ENCODE measurements around the gene BAX. TPM values are rescaled to one million over a fixed set of nuclear protein-coding genes. Genes with fewer than 3 reads are reported as not detected.
"Not testable (repeated sequence)": the region's sequence is repeated elsewhere in the genome, so short reads cannot be mapped to it uniquely, and the experiment has no call there.

The BAX gene
- total RNA-seq, 5 donors from 2014 or later (not counting 1 experiment from before 2014, with no cell fraction given) = 76.6 to 201 (median 183) TPM

DNA sequence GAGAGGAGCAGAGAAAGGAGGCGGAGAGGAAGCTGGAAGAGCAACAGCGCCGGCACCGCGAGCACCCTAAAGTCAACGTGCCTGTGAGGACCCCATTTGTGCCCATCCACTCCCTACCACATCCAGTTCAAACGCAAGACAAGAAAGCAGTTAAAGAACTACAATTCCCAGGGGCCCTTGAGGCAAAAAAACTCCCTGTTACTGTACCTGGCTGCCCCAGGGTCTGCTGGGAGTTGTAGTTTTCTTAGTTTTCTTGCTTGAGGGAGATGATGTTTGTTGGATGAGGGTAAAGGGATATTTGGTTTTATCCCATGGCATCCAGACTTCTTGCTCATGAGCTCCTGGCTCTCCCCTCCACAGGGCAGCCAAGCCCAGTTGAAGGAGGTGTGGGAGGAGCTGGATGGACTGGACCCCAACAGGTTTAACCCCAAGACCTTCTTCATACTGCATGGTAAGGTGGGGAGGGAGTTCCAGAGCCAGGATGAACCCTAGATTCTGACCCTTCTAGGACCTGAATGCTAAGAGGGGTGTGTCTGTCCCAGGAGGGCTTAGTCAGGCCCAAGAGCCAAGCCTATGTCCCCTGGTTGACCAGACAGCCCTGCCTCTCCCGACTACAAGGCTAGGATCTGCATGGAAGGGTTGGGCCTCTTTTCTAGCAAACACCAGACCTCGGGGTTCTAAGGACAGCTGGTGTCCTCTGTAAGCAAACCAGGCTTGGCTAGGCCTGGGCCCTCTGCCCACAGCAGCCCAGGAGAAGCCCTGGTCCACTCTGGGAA, 41.4 kb upstream of the BAX start:
- no peak overlapping the region for H3K27ac Mint-ChIP-seq

DNA sequence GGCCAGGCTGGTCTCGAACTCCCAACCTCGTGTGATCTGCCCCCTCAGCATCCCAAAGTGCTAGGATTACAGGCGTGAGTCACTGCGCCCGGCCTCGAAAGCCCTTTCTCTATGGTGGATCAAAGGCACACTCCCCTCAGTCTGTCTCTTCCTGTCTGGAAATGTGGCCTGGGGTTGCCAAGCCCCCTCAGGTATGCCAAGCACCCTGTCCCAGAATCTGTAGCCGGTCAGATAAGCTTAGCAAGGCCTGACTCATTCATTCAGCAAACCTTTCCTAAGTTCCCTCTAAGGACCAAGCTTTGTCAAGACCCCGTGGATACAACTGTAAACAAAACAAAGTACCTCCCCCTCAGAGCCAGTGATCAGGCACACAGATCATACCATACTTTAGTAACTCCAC, 40.5 kb upstream of the BAX start:
- Mint-ChIP-seq H3K27me3 (no peaks in the 10 kb centered on the region), H3K9me3 (no peaks in the 10 kb centered on the region), H3K36me3 (peaks cover 48% of the 10 kb centered on the region), H3K27ac (no peak overlapping the region), H3K4me3 (no peak overlapping the region), H3K4me1 (no peaks in the 10 kb centered on the region)
- Histone ChIP-seq H3K27ac (ENCODE audit: low read length) (no peak overlapping the region), H3K4me1 (ENCODE audit: control insufficient read depth in 1 of 2, extremely low read depth in 1 of 2, insufficient read depth in 2 of 2, low read length in 2 of 2) (no peaks in the 10 kb centered on the region), H3K36me3 (ENCODE audit: control insufficient read depth in 2 of 2, extremely low read depth in 1 of 2, insufficient read depth in 1 of 2, low read length in 1 of 2) (peaks cover 6 to 79% of the 10 kb centered on the region in 2 donors), H3K9me3 (no peaks in the 10 kb centered on the region), H3K4me3 (ENCODE audit: control insufficient read depth in 1 of 2, extremely low read depth in 1 of 2, low read length in 1 of 2) (no peak overlapping the region), H3K27me3 (replicated peaks in 1 of 2; ENCODE audit: control insufficient read depth in 2 of 2, extremely low read depth in 1 of 2, insufficient read depth in 2 of 2, low read length in 1 of 2) (no peaks in the 10 kb centered on the region)
- ChIA-PET POLR2A (no interaction called here), CTCF (interaction anchor here in 1 of 2 donors (0.5 kb wide), 1 partner anchor 35 kb away, joined by 6 read pairs; no protein-coding TSS in a partner anchor)
- no peak for DNase-seq
- no peak for ATAC-seq (replicated peaks in 1 of 4)
- WGBS (ENCODE audit: insufficient coverage) = 100% methylated on average over 4 of the region's 8 CpGs

More for the DNA sequence above, 41.4 kb upstream of the BAX start:
- Mint-ChIP-seq H3K4me3 (no peak overlapping the region), H3K4me1 (no peaks in the 10 kb centered on the region), H3K27me3 (no peaks in the 10 kb centered on the region), H3K36me3 (peaks cover 39% of the 10 kb centered on the region), H3K9me3 (no peaks in the 10 kb centered on the region)
- H3K9me3 ChIP-seq = no peaks in the 10 kb centered on the region
- peak in 14 of 35 experiments; percentile 12 to 53 (median 23) for DNase-seq
- ATAC-seq (replicated peaks in 1 of 4) = peak; percentile 43 to 83 (median 52)
- H3K36me3 ChIP-seq (ENCODE audit: control insufficient read depth in 2 of 2, extremely low read depth in 1 of 2, insufficient read depth in 1 of 2, low read length in 1 of 2) = peaks cover 6 to 75% of the 10 kb centered on the region in 2 donors
- H3K4me3 ChIP-seq (ENCODE audit: control insufficient read depth in 1 of 2, extremely low read depth in 1 of 2, low read length in 1 of 2) = no peak overlapping the region
- WGBS (ENCODE audit: insufficient coverage) = 100% methylated on average over 2 of the region's 9 CpGs
- ChIA-PET POLR2A (no interaction called here), CTCF (no interaction called here)
- H3K27me3 ChIP-seq (replicated peaks in 1 of 2; ENCODE audit: control insufficient read depth in 2 of 2, extremely low read depth in 1 of 2, insufficient read depth in 2 of 2, low read length in 1 of 2) = no peaks in the 10 kb centered on the region
- no peak overlapping the region for H3K27ac ChIP-seq (ENCODE audit: low read length)
- no peaks in the 10 kb centered on the region for H3K4me1 ChIP-seq (ENCODE audit: control insufficient read depth in 1 of 2, extremely low read depth in 1 of 2, insufficient read depth in 2 of 2, low read length in 2 of 2)

DNA sequence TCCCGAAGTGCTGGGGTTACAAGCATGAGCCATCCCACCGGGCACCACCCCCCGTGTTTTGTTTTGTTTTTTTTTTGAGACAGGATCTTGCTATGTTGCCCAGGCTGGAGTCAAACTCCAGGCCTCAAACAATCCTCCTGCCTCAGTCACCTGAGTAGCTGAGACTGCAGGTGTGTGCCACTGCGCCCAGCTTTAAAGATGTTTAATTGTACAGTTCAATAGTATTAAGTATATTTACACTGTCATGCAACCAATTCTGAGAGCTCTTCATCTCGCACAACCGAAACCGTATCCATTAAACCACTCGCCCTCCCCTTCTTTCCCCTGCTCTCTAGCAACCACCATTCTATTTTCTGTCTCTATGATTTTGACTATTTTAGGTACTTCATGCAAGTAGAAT, 38.9 kb upstream of the BAX start:
- WGBS (ENCODE audit: insufficient coverage) = no CpG with 5 or more reads among the region's 8 CpGs
- no peak overlapping the region for H3K4me3 Mint-ChIP-seq

DNA sequence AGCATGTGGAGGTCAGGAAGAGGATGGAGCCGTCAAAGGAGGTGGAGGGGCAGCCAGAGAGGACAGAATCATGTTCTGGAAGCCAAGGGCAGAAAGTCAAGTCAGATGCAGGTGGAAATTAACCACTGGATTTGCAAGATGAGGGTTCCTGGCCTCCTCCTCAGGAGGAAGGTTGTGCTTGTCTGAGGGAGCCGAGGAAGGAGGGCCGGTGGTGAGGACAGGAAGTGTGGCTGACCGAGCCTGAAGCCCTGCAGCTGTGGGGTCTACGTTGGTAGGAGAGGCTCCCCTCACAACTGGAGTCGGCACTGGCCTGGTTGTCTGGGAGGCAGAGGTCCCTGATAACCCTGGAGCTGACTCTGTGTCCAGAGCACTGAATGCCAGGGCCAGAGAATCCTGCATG, 36.6 kb upstream of the BAX start:
- ATAC-seq (replicated peaks in 1 of 4) = no peak
- Histone ChIP-seq H3K4me1 (ENCODE audit: control insufficient read depth in 1 of 2, extremely low read depth in 1 of 2, insufficient read depth in 2 of 2, low read length in 2 of 2) (no peaks in the 10 kb centered on the region), H3K4me3 (ENCODE audit: control insufficient read depth in 1 of 2, extremely low read depth in 1 of 2, low read length in 1 of 2) (no peak overlapping the region), H3K27ac (ENCODE audit: low read length) (no peak overlapping the region), H3K36me3 (ENCODE audit: control insufficient read depth in 2 of 2, extremely low read depth in 1 of 2, insufficient read depth in 1 of 2, low read length in 1 of 2) (peaks cover 16 to 64% of the 10 kb centered on the region in 2 donors), H3K9me3 (no peaks in the 10 kb centered on the region), H3K27me3 (replicated peaks in 1 of 2; ENCODE audit: control insufficient read depth in 2 of 2, extremely low read depth in 1 of 2, insufficient read depth in 2 of 2, low read length in 1 of 2) (no peaks in the 10 kb centered on the region)
- ChIA-PET CTCF (interaction anchor here in 1 of 2 donors (1.1 kb wide), 1 partner anchor 75 kb away, joined by 4 read pairs; the partner anchor contains the start of gene RUVBL2), POLR2A (interaction anchor here in 1 of 2 donors (0.6 kb wide), 1 partner anchor 49 kb away, joined by 3 read pairs; no protein-coding TSS in a partner anchor)
- DNase-seq = no peak
- Mint-ChIP-seq H3K27me3 (no peaks in the 10 kb centered on the region), H3K36me3 (peaks cover 34% of the 10 kb centered on the region), H3K4me3 (no peak overlapping the region), H3K9me3 (no peaks in the 10 kb centered on the region), H3K4me1 (no peaks in the 10 kb centered on the region), H3K27ac (no peak overlapping the region)
- 81% methylated on average over 6 of the region's 6 CpGs for WGBS (ENCODE audit: insufficient coverage)

More for the DNA sequence above, 38.9 kb upstream of the BAX start:
- no peaks in the 10 kb centered on the region for H3K9me3 ChIP-seq
- no peaks in the 10 kb centered on the region for H3K9me3 Mint-ChIP-seq
- no peaks in the 10 kb centered on the region for H3K27me3 Mint-ChIP-seq
- no peaks in the 10 kb centered on the region for H3K27me3 ChIP-seq (replicated peaks in 1 of 2; ENCODE audit: control insufficient read depth in 2 of 2, extremely low read depth in 1 of 2, insufficient read depth in 2 of 2, low read length in 1 of 2)
- ChIA-PET CTCF (no interaction called here), POLR2A (interaction anchor here in 1 of 2 donors (0.7 kb wide), 1 partner anchor 15 kb away, joined by 9 read pairs; no protein-coding TSS in a partner anchor)
- peak overlapping the region in 1 of 2 donors; percentile 7 for H3K27ac Mint-ChIP-seq
- H3K27ac ChIP-seq (ENCODE audit: low read length) = no peak overlapping the region
- no peaks in the 10 kb centered on the region for H3K4me1 ChIP-seq (ENCODE audit: control insufficient read depth in 1 of 2, extremely low read depth in 1 of 2, insufficient read depth in 2 of 2, low read length in 2 of 2)
- H3K36me3 Mint-ChIP-seq = peaks cover 47% of the 10 kb centered on the region
- H3K4me3 ChIP-seq (ENCODE audit: control insufficient read depth in 1 of 2, extremely low read depth in 1 of 2, low read length in 1 of 2) = no peak overlapping the region
- no peaks in the 10 kb centered on the region for H3K4me1 Mint-ChIP-seq
- peaks cover 6 to 69% of the 10 kb centered on the region in 2 donors for H3K36me3 ChIP-seq (ENCODE audit: control insufficient read depth in 2 of 2, extremely low read depth in 1 of 2, insufficient read depth in 1 of 2, low read length in 1 of 2)
- ATAC-seq (replicated peaks in 1 of 4) = no peak
- no peak for DNase-seq

DNA sequence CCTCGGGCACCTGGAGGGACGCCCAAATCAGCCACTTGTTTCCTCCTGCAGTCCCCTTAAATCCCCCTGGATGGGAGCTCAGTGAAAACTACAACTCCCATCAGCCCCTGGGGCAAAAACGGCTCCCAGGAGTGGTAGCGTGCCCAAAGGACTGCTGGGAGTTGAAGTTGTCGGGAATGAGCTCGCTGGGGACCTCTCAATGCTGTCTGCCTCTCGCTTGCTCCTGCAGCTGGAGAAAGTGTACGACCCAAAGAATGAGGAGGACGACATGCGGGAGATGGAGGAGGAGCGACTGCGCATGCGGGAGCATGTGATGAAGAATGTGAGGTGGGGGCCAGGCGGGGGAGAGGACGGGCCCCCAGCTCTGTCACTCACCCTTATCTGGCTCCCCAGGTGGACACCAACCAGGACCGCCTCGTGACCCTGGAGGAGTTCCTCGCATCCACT, 35.9 kb upstream of the BAX start:
- POLR2A ChIA-PET = interaction anchor here in 1 of 2 donors (0.5 kb wide), 1 partner anchor 1187 kb away, joined by 4 read pairs; no protein-coding TSS in a partner anchor
- peak; percentile 48 to 73 (median 53) for ATAC-seq (replicated peaks in 1 of 4)

DNA sequence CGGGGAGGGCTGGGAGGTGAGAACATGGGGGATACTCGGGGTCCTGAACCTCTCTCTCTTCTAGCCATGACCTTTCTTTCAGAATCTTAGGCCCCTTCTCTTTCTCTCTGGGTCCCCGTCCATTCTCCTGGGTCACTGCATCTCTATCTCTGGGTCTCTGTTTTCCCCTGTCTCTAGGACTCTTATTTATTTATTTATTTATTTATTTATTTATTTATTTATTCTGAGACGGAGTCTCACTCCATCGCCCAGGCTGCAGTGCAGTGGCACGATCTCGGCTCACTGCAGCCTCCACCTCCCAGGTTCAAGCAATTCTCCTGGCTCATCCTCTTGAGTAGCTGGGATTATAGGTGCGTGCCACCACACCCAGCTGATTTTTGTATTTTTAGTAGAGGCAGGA, 35.4 kb upstream of the BAX start:
- peaks cover 10 to 54% of the 10 kb centered on the region in 2 donors for H3K36me3 ChIP-seq (ENCODE audit: control insufficient read depth in 2 of 2, extremely low read depth in 1 of 2, insufficient read depth in 1 of 2, low read length in 1 of 2)
- 100% methylated on average over 3 of the region's 8 CpGs for WGBS (ENCODE audit: insufficient coverage)
- DNase-seq; H3K4me1 Mint-ChIP-seq; H3K4me3 Mint-ChIP-seq; H3K27ac ChIP-seq (ENCODE audit: low read length); H3K9me3 Mint-ChIP-seq; H3K4me3 ChIP-seq (ENCODE audit: control insufficient read depth in 1 of 2, extremely low read depth in 1 of 2, low read length in 1 of 2); H3K27me3 ChIP-seq (replicated peaks in 1 of 2; ENCODE audit: control insufficient read depth in 2 of 2, extremely low read depth in 1 of 2, insufficient read depth in 2 of 2, low read length in 1 of 2); ATAC-seq (replicated peaks in 1 of 4); H3K9me3 ChIP-seq; H3K27me3 Mint-ChIP-seq; H3K4me1 ChIP-seq (ENCODE audit: control insufficient read depth in 1 of 2, extremely low read depth in 1 of 2, insufficient read depth in 2 of 2, low read length in 2 of 2); H3K27ac Mint-ChIP-seq: not testable (repeated sequence)
- peaks cover 30% of the 10 kb centered on the region for H3K36me3 Mint-ChIP-seq
- ChIA-PET POLR2A (interaction anchor here in 1 of 2 donors (0.5 kb wide), 1 partner anchor 1188 kb away, joined by 4 read pairs; no protein-coding TSS in a partner anchor), CTCF (interaction anchor here in 1 of 2 donors (0.6 to 1.1 kb wide), 2 partner anchors 74 to 137 kb away, joined by 3 to 4 read pairs; partner anchors contain the start of gene RUVBL2)

More for the DNA sequence above, 35.9 kb upstream of the BAX start:
- Mint-ChIP-seq H3K4me1 (no peaks in the 10 kb centered on the region), H3K4me3 (no peak overlapping the region), H3K27ac (no peak overlapping the region), H3K27me3 (no peaks in the 10 kb centered on the region), H3K9me3 (no peaks in the 10 kb centered on the region), H3K36me3 (peaks cover 33% of the 10 kb centered on the region)
- H3K9me3 ChIP-seq = no peaks in the 10 kb centered on the region
- H3K27ac ChIP-seq (ENCODE audit: low read length) = no peak overlapping the region
- H3K4me3 ChIP-seq (ENCODE audit: control insufficient read depth in 1 of 2, extremely low read depth in 1 of 2, low read length in 1 of 2) = no peak overlapping the region
- peaks cover 14 to 58% of the 10 kb centered on the region in 2 donors for H3K36me3 ChIP-seq (ENCODE audit: control insufficient read depth in 2 of 2, extremely low read depth in 1 of 2, insufficient read depth in 1 of 2, low read length in 1 of 2)
- WGBS (ENCODE audit: insufficient coverage) = 100% methylated on average over 3 of the region's 18 CpGs
- no peaks in the 10 kb centered on the region for H3K4me1 ChIP-seq (ENCODE audit: control insufficient read depth in 1 of 2, extremely low read depth in 1 of 2, insufficient read depth in 2 of 2, low read length in 2 of 2)
- no peaks in the 10 kb centered on the region for H3K27me3 ChIP-seq (replicated peaks in 1 of 2; ENCODE audit: control insufficient read depth in 2 of 2, extremely low read depth in 1 of 2, insufficient read depth in 2 of 2, low read length in 1 of 2)
- CTCF ChIA-PET = interaction anchor here in 1 of 2 donors (0.5 to 1.1 kb wide), 3 partner anchors 75 to 557 kb away, joined by 3 to 4 read pairs (median 3); partner anchors contain the start of gene RUVBL2
- DNase-seq = peak in 2 of 35 experiments; percentile 17 to 36
